GM12878 (cell line): ENCODE measurements around the gene SHLD1. TPM values are rescaled to one million over a fixed set of nuclear protein-coding genes. Genes with fewer than 3 reads are reported as not detected.

Experiments
- ATAC-seq: fragments of 200-7000 bp; cut with Tn5 transposase; 3 replicates; pipeline ENCODE4 v1.9.1; 2020; ENCODE audit warnings: mild to moderate bottlenecking, moderate library complexity
- Bru-seq: library from RNA; stranded (reverse); fragments of 400-500 nt; gene quantifications from one replicate; lab custom pipeline; 2021; lab: Mats Ljungman, UMichigan
- BruChase-seq, 2 experiments: library from RNA; stranded (reverse); fragments of 400-500 nt; gene quantifications; one replicate each; lab custom pipeline; 2021; lab: Mats Ljungman, UMichigan
- BruUV-seq: library from RNA; stranded (reverse); fragments of 400-500 nt; replicated peaks from 2 replicates; lab custom pipeline; 2021; lab: Mats Ljungman, UMichigan
- CTCF ChIA-PET: fragments of 300-600 bp; sonication (Branson Sonifier 250); formaldehyde crosslinking; extraction: SDS; loops from one replicate; lab custom pipeline; 2021; ENCODE audit warnings: inconsistent platforms; lab: Yijun Ruan, JAX
- POLR2A ChIA-PET: fragments of 350-600 bp; formaldehyde crosslinking; extraction: SDS; loops from one replicate; lab custom pipeline; 2021; ENCODE audit warnings: inconsistent platforms; lab: Charles Lee
- RAD21 ChIA-PET: fragments of 300-600 bp; sonication (Branson Sonifier 250); formaldehyde crosslinking; loops from one replicate; lab custom pipeline; 2023; ENCODE audit warnings: antibody characterized with exemption; ENCODE audit not compliant: unreplicated experiment; lab: Charles Lee
- SMC1A ChIA-PET: fragments of 300-600 bp; sonication (Branson Sonifier 250); formaldehyde crosslinking; loops from one replicate; lab custom pipeline; 2023; ENCODE audit not compliant: unreplicated experiment, uncharacterized antibody; lab: Charles Lee
- DNase-seq: peaks from one replicate; pipeline ENCODE4 v3.0.0-alpha.2; 2011; ENCODE audit warnings: low read depth, low spot score
- FAIRE-seq: peaks from 3 replicates; lab custom pipeline; 2011; peaks lifted over from hg19 to GRCh38; lab: Jason Lieb, UNC
- H2AFZ ChIP-seq: 2 replicates; pipeline ENCODE4 v1.6.0; 2011; ENCODE audit warnings: low read depth, low read length, control low read depth; ENCODE audit not compliant: control insufficient read depth
- H3K27ac ChIP-seq: 2 replicates; pipeline ENCODE4 v1.5.1; 2011; ENCODE audit warnings: control low read depth; ENCODE audit not compliant: control insufficient read depth, insufficient read depth
- H3K27me3 ChIP-seq, 2 experiments: replicated peaks in 1 of 2; 2 replicates each; pipeline versions ENCODE4 v1.6.0 to v1.6.1; 2011; ENCODE audit warnings: low read length in 1 of 2; ENCODE audit not compliant: control insufficient read depth in 2 of 2, insufficient read depth in 2 of 2
- H3K36me3 ChIP-seq, 2 experiments: 2 replicates each; pipeline ENCODE4 v1.5.1; 2011; ENCODE audit warnings: low read length in 1 of 2; ENCODE audit not compliant: control insufficient read depth in 2 of 2, insufficient read depth in 2 of 2
- H3K4me1 ChIP-seq: 2 replicates; pipeline ENCODE4 v1.6.1; 2011; ENCODE audit warnings: mild to moderate bottlenecking, low read length, moderate library complexity, mixed read lengths; ENCODE audit not compliant: control insufficient read depth, insufficient read depth
- H3K4me2 ChIP-seq: 2 replicates; pipeline ENCODE4 v1.6.0; 2011; ENCODE audit warnings: control low read depth; ENCODE audit not compliant: control insufficient read depth, insufficient read depth
- H3K4me3 ChIP-seq: fragments of 200-600 bp; sonication (generic); 2 replicates; pipeline ENCODE4 v1.5.1; 2016
- H3K79me2 ChIP-seq: 2 replicates; pipeline ENCODE4 v1.6.0; 2011; ENCODE audit warnings: low read length; ENCODE audit not compliant: control insufficient read depth, insufficient read depth
- H3K9ac ChIP-seq: 2 replicates; pipeline ENCODE4 v1.8.0; 2011; ENCODE audit warnings: low read length, control low read depth, mixed read lengths; ENCODE audit not compliant: control insufficient read depth, insufficient read depth
- H3K9me3 ChIP-seq: replicated peaks from 3 replicates; pipeline ENCODE4 v1.5.1; 2011; ENCODE audit warnings: mild to moderate bottlenecking, low read length; ENCODE audit not compliant: control insufficient read depth, insufficient read depth
- H4K20me1 ChIP-seq: 2 replicates; pipeline ENCODE4 v1.6.0; 2011; ENCODE audit not compliant: control insufficient read depth, insufficient read depth
- ASH2L ChIP-seq: fragments of 300-600, 200-600 bp; sonication (generic); IDR thresholded peaks from 2 replicates; pipeline ENCODE4 v1.6.1; 2017; ENCODE audit warnings: low read depth, mild to moderate bottlenecking, borderline replicate concordance
- CREB1 ChIP-seq: IDR thresholded peaks from 2 replicates; pipeline ENCODE4 v1.6.1; 2012; ENCODE audit warnings: low read depth, mild to moderate bottlenecking, inconsistent platforms
- ESRRA ChIP-seq: IDR thresholded peaks from 2 replicates; pipeline ENCODE4 v1.6.1; 2012; ENCODE audit warnings: mild to moderate bottlenecking, low read length, improper control_type of control experiment
- FOXM1 ChIP-seq: IDR thresholded peaks from 2 replicates; pipeline ENCODE4 v1.6.1; 2012; ENCODE audit warnings: low read depth, mild to moderate bottlenecking, inconsistent platforms, low read length, moderate library complexity
- IKZF2 ChIP-seq, 2 experiments: fragments of 450-650 bp; IDR thresholded peaks; 2 replicates each; pipeline ENCODE4 v1.6.1; 2017; ENCODE audit warnings: mild to moderate bottlenecking in 2 of 2, moderate library complexity in 2 of 2
- MTA3 ChIP-seq: IDR thresholded peaks from 2 replicates; pipeline ENCODE4 v1.6.1; 2012; ENCODE audit warnings: low read length, inconsistent platforms, borderline replicate concordance
- RAD51 ChIP-seq: fragments of 450-650 bp; IDR thresholded peaks from 2 replicates; pipeline ENCODE4 v1.6.1; 2016; ENCODE audit warnings: moderate library complexity, mild to moderate bottlenecking, inconsistent platforms
- SIN3A ChIP-seq: IDR thresholded peaks from 2 replicates; pipeline ENCODE4 v1.6.1; 2012; ENCODE audit warnings: low read depth, low read length, improper control_type of control experiment
- SMC3 ChIP-seq: IDR thresholded peaks from 2 replicates; pipeline ENCODE4 v1.6.1; 2011; ENCODE audit warnings: low read length, improper control_type of control experiment, borderline replicate concordance
- TCF3 ChIP-seq: IDR thresholded peaks from 2 replicates; pipeline ENCODE4 v1.6.1; 2012; ENCODE audit warnings: low read depth, mild to moderate bottlenecking, low read length, borderline replicate concordance; ENCODE audit not compliant: insufficient read depth
- whole genome bisulfite sequencing: methylation state at CpG from one replicate; pipeline ENCODE4 v1.1.6; 2016; ENCODE audit warnings: low lambda C conversion rate; ENCODE audit not compliant: insufficient replicate concordance, insufficient coverage; ENCODE audit errors: missing lambda C conversion rate; 5-methylcytosine and 5-hydroxymethylcytosine counted together
- in situ Hi-C: fragments of 300-500 bp; cut with MboI; formaldehyde crosslinking; loops from 9 replicates; pipeline ENCODE4 v1.14.3; 2018; ENCODE audit warnings: mixed read lengths
- intact Hi-C: fragments of 100-400 bp; cut with micrococcal nuclease; formaldehyde crosslinking; loops from one replicate; pipeline ENCODE4 v1.14.2; 2022; ENCODE audit not compliant: unreplicated experiment
- long read RNA-seq, 2 experiments: library from polyadenylated mRNA; unstranded; transcript quantifications; one replicate each; pipeline ENCODE4 v2.0.0, GENCODE V29; 2019 to 2020
- polyA minus RNA-seq, 3 experiments: library from RNA; depleted of rRNA, polyadenylated mRNA; stranded (reverse); fragments of >200 nt; gene quantifications; 2 replicates each; pipeline ENCODE4 v1.2.3, GENCODE V29; 2011
- polyA plus RNA-seq, 11 experiments: library from polyadenylated mRNA; depleted of rRNA in 4 of 11; unstranded in 6 of 11; stranded (reverse) in 5 of 11; fragments of >200 nt; fragmentation: Nextera tagmentation in 4 of 11; fragmentation: Illumina TruSeq in 1 of 11; extraction: Ambion mirVana in 4 of 11; extraction: Trizol in 1 of 11; gene quantifications; 1 replicate in 1 of 11; 2 replicates in 10 of 11; pipeline versions ENCODE4 v1.2.1 to v1.2.3, GENCODE V29; 2011 to 2016; ENCODE audit warnings: inconsistent platforms in 2 of 11, missing spikeins in 2 of 11, low read depth in 1 of 11
- total RNA-seq, 4 experiments: library from RNA; depleted of rRNA in 3 of 4; stranded (reverse); fragments of >200 nt in 3 of 4; fragmentation: Illumina TruSeq in 1 of 4; extraction: Trizol in 1 of 4; gene quantifications; 2 replicates each; pipeline versions ENCODE4 v1.2.1 to v1.2.3, GENCODE V29; 2013 to 2021
- TF ChIP-seq, protein P1 (sequence below): fragments of 450-650 bp; conservative IDR thresholded peaks from 2 replicates; pipeline ENCODE4 v1.6.1; 2017; ENCODE audit warnings: mild to moderate bottlenecking, moderate library complexity
- TF ChIP-seq, protein P2 (sequence below): IDR thresholded peaks from 2 replicates; pipeline ENCODE4 v1.6.1; 2011; ENCODE audit warnings: mild to moderate bottlenecking, low read depth, low read length, moderate library complexity; ENCODE audit not compliant: insufficient replicate concordance

Gene SHLD1, protein sequence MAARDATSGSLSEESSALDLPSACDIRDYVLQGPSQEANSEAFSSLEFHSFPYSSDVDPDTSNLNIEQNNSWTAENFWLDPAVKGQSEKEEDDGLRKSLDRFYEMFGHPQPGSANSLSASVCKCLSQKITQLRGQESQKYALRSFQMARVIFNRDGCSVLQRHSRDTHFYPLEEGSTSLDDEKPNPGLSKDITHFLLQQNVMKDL
- total RNA-seq (2013; cell fraction: nucleolus; rRNA removed), result 7.8 and 9.2 TPM in 2 replicates
- 10.8 and 13.1 TPM in 2 replicates for total RNA-seq (2014; rRNA removed)
- 18.2 and 19.1 TPM in 2 replicates for total RNA-seq (2014; rRNA removed; fragmentation: Illumina TruSeq; extraction: Trizol)
- total RNA-seq (2021), result 18.1 and 19.2 TPM in 2 replicates
- polyA plus RNA-seq (2011; ENCODE audit: low read depth), result 24.5 TPM
- 29.8 and 33.1 TPM in 2 replicates for polyA plus RNA-seq (2011; rRNA removed)
- 22.8 and 25.7 TPM in 2 replicates for polyA plus RNA-seq (2011; cell fraction: cytosol; rRNA removed)
- polyA plus RNA-seq (2011; cell fraction: nucleus; rRNA removed), result 11.5 and 12.5 TPM in 2 replicates
- 10.8 and 14.0 TPM in 2 replicates for polyA plus RNA-seq (2012)
- 20.1 and 23.1 TPM in 2 replicates for polyA plus RNA-seq (2014; fragmentation: Illumina TruSeq; extraction: Trizol)
- 10 to 100 TPM; 47.1 to 70.9 TPM for polyA plus RNA-seq (2014; fragmentation: Nextera tagmentation; extraction: Ambion mirVana)
- polyA plus RNA-seq (2014; rRNA removed), result 19.6 and 19.9 TPM in 2 replicates
- 10 to 100 TPM; 30.7 to 33.4 TPM for polyA plus RNA-seq (2016; fragmentation: Nextera tagmentation; extraction: Ambion mirVana)
- polyA minus RNA-seq (2011; rRNA and poly(A)+ RNA removed), result 8.3 and 11.5 TPM in 2 replicates
- polyA minus RNA-seq (2011; cell fraction: cytosol; rRNA and poly(A)+ RNA removed), result 4.7 and 6.3 TPM in 2 replicates
- 7.1 and 13.4 TPM in 2 replicates for polyA minus RNA-seq (2011; cell fraction: nucleus; rRNA and poly(A)+ RNA removed)
- Bru-seq, nascent RNA, result percentile 59 among the genes with signal in this experiment
- percentile 59 among the genes with signal in this experiment for BruChase-seq, experiment 1, labeled RNA remaining after a 6-hour chase
- percentile 62 among the genes with signal in this experiment for BruChase-seq, experiment 2, labeled RNA remaining after a 2-hour chase
- long read RNA-seq, experiment 1, transcript SHLD1-201 (3 exons, 1,154 nt), result major isoform, 10 of 19 reads
- long read RNA-seq, experiment 1, partial matches to known transcripts, result 2 of 19 reads
- long read RNA-seq, experiment 1, other reads (novel, unspliced or antisense), result 4 of 19 reads
- long read RNA-seq, experiment 2, transcript SHLD1-202 (3 exons, 585 nt), result minor isoform, 16 of 96 reads
- long read RNA-seq, experiment 2, transcript SHLD1-201 (3 exons, 1,154 nt), result major isoform, 59 of 96 reads
- long read RNA-seq, experiment 2, partial matches to known transcripts, result 4 of 96 reads
- long read RNA-seq, experiment 2, other reads (novel, unspliced or antisense), result 16 of 96 reads

DNA sequence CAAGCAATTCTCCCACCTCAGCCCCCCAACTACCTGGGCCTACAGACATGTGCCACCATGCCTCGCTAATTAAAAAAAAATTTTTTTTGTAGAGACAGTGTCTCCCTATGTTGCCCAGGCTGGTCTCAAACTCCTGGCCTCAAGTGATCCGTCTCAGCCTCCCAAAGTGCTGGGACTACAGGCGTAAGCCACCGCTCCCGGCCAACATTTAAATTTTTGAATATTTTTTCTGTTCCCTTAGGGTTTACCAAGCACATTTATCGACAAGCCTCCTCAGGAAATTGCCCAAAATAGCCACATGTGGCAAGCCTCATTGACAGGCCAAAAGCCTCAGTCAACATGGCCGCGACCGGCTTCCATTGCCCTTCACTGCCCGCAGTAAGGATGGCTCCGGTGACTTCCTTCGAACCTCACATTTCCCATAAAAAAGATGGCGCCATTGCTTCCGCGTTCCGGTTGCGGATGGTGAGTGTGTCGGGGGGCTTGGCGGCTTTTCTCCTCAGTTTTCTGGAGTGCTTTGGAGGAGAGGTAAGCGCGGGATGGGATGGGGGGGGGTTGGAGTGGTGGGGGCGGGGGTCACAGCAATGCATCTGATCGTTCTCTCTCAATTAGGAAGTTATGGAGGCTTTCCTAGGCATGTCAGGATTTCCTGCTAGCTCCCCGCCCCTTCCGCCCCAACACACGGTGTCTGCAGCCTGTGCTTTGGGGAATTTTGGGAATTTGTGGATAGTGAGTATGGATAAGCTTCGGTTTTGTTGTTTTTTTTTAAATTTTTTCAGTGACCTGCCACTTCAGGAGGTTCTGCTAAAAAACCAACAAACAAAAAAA, at the start of gene SHLD1:
Gene SHLD1 (plus strand): TSS at position 450 of the 828 bp plus-strand sequence. CDS start 22,465 bp downstream, outside the sequence.
- FAIRE-seq (peak; percentile 85), ATAC-seq (peak; percentile 98), DNase-seq (peak; percentile 61)
- CTCF ChIA-PET, result interaction anchor here (1.0 to 2.6 kb wide), 5 partner anchors 8 to 103 kb away, joined by 3 to 15 read pairs (median 5); no protein-coding TSS in a partner anchor
- Histone ChIP-seq H4K20me1 (no peaks in the 10 kb centered on the region), H3K9me3 (no peaks in the 10 kb centered on the region), H3K27me3 (no peaks in the 10 kb centered on the region), H3K4me3 (peak within 1 kb of the TSS; percentile 91), H3K4me1 (peaks cover 3% of the 10 kb centered on the region; the same call in 1 of the 2 replicates), H2AFZ (peak within 1 kb of the TSS; percentile 82), H3K27ac (peak within 1 kb of the TSS; percentile 59), H3K79me2 (peaks cover 11% of the 10 kb centered on the region), H3K9ac (peak within 1 kb of the TSS; percentile 72), H3K4me2 (peak within 1 kb of the TSS; percentile 77), H3K36me3 (no peaks in the 10 kb centered on the region)
- SMC1A ChIA-PET, result interaction anchor here (0.6 to 2.7 kb wide), 14 partner anchors 9 to 218 kb away, joined by 3 to 15 read pairs (median 4); no protein-coding TSS in a partner anchor
- RAD21 ChIA-PET, result interaction anchor here (0.9 to 1.7 kb wide), 8 partner anchors 10 to 142 kb away, joined by 3 to 6 read pairs (median 3); no protein-coding TSS in a partner anchor
- BruUV-seq, result no TSS peak
- in situ Hi-C loops, result no loop called here
- intact Hi-C loops, result no loop called here
- 8% methylated on average over 27 of the region's 27 CpGs for WGBS
- POLR2A ChIA-PET, result interaction anchor here (0.5 to 1.5 kb wide), 7 partner anchors 91 to 592 kb away, joined by 3 to 7 read pairs (median 3); no protein-coding TSS in a partner anchor
- TF ChIP-seq, protein P1, sequence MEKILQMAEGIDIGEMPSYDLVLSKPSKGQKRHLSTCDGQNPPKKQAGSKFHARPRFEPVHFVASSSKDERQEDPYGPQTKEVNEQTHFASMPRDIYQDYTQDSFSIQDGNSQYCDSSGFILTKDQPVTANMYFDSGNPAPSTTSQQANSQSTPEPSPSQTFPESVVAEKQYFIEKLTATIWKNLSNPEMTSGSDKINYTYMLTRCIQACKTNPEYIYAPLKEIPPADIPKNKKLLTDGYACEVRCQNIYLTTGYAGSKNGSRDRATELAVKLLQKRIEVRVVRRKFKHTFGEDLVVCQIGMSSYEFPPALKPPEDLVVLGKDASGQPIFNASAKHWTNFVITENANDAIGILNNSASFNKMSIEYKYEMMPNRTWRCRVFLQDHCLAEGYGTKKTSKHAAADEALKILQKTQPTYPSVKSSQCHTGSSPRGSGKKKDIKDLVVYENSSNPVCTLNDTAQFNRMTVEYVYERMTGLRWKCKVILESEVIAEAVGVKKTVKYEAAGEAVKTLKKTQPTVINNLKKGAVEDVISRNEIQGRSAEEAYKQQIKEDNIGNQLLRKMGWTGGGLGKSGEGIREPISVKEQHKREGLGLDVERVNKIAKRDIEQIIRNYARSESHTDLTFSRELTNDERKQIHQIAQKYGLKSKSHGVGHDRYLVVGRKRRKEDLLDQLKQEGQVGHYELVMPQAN, result no peak
- TF ChIP-seq, protein P2, sequence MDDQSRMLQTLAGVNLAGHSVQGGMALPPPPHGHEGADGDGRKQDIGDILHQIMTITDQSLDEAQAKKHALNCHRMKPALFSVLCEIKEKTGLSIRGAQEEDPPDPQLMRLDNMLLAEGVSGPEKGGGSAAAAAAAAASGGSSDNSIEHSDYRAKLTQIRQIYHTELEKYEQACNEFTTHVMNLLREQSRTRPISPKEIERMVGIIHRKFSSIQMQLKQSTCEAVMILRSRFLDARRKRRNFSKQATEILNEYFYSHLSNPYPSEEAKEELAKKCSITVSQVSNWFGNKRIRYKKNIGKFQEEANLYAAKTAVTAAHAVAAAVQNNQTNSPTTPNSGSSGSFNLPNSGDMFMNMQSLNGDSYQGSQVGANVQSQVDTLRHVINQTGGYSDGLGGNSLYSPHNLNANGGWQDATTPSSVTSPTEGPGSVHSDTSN, result no peak
- TF ChIP-seq RAD51, result no peak
- no peak for TF ChIP-seq TCF3
- TF ChIP-seq IKZF2 (IDR thresholded peaks at IDR 0.05), result peak; percentile 62 to 70; a peak in 2 of 4 replicates
- TF ChIP-seq SMC3, result no peak; the same call in 1 of the 2 replicates
- TF ChIP-seq ASH2L, result no peak
- TF ChIP-seq CREB1, result 0 out of 2 replicates have a peak, but pooled peaks have one; percentile 10
- TF ChIP-seq FOXM1, result no peak
- no peak for TF ChIP-seq SIN3A
- TF ChIP-seq MTA3, result no peak
- no peak for TF ChIP-seq ESRRA
